Measurements from ENCODE around the gene AMER3. TPM values are rescaled to one million over a fixed set of nuclear protein-coding genes. Genes with fewer than 3 reads are reported as not detected.

Gene AMER3
- polyA plus RNA-seq, 1 donor from 2014 or later = 19.2 TPM

- no peak overlapping the region for H3K27ac ChIP-seq (ENCODE audit: low read length)
- no peaks in the 10 kb centered on the region for H3K79me2 ChIP-seq (replicated peaks; ENCODE audit: insufficient read depth, low read length)
- no peaks in the 10 kb centered on the region for H3K27me3 ChIP-seq (ENCODE audit: insufficient read depth, low read depth, low read length)
- no peak overlapping the region for H3K9ac ChIP-seq (ENCODE audit: low read length)
- H2AFZ ChIP-seq (ENCODE audit: low read depth, low read length) = no peak overlapping the region
- H4K20me1 ChIP-seq (ENCODE audit: insufficient read depth) = no peaks in the 10 kb centered on the region
- H3K9me3 ChIP-seq (ENCODE audit: low read length) = no peaks in the 10 kb centered on the region
- H3K9me2 ChIP-seq (ENCODE audit: insufficient read depth, low read length) = no peaks in the 10 kb centered on the region
- no peak overlapping the region for H3K4me3 ChIP-seq (ENCODE audit: low read length)
- H3F3A ChIP-seq (ENCODE audit: insufficient read depth, low read length, poor library complexity, severe bottlenecking) = no peaks in the 10 kb centered on the region
- TF ChIP-seq TAF1 (IDR thresholded peaks at IDR 0.05; ENCODE audit: low read depth) (no peak), POLR2AphosphoS5 (IDR thresholded peaks at IDR 0.05) (no peak), MXI1 (conservative IDR thresholded peaks at IDR 0.05; ENCODE audit: poor library complexity, severe bottlenecking) (no peak), REST (IDR thresholded peaks at IDR 0.05; ENCODE audit: borderline replicate concordance) (no peak)
- H3K36me3 ChIP-seq (ENCODE audit: insufficient read depth, low read length) = no peaks in the 10 kb centered on the region
- no peak overlapping the region for H3K4me2 ChIP-seq (ENCODE audit: low read length)
These were observed 50.3 kb downstream of the AMER3 start for GRCh38 chr2:130805613-130806012.

GRCh38 chr2:130806370-130806769 lies 51.0 kb downstream of the AMER3 start:
- H4K20me1 ChIP-seq (ENCODE audit: insufficient read depth) = no peaks in the 10 kb centered on the region
- no peaks in the 10 kb centered on the region for H3K36me3 ChIP-seq (ENCODE audit: insufficient read depth, low read length)
- no peak overlapping the region for H3K4me3 ChIP-seq (ENCODE audit: low read length)
- no peak for TF ChIP-seq REST (IDR thresholded peaks at IDR 0.05; ENCODE audit: borderline replicate concordance)
- no peak for TF ChIP-seq TAF1 (IDR thresholded peaks at IDR 0.05; ENCODE audit: low read depth)
- H2AFZ ChIP-seq (ENCODE audit: low read depth, low read length) = no peak overlapping the region
- H3K27ac ChIP-seq (ENCODE audit: low read length) = no peak overlapping the region
- no peak overlapping the region for H3K4me2 ChIP-seq (ENCODE audit: low read length)
- no peaks in the 10 kb centered on the region for H3K79me2 ChIP-seq (replicated peaks; ENCODE audit: insufficient read depth, low read length)
- no peak overlapping the region for H3K9ac ChIP-seq (ENCODE audit: low read length)
- no peaks in the 10 kb centered on the region for H3K27me3 ChIP-seq (ENCODE audit: insufficient read depth, low read depth, low read length)
- no peaks in the 10 kb centered on the region for H3F3A ChIP-seq (ENCODE audit: insufficient read depth, low read length, poor library complexity, severe bottlenecking)
- H3K9me3 ChIP-seq (ENCODE audit: low read length) = no peaks in the 10 kb centered on the region
- no peaks in the 10 kb centered on the region for H3K9me2 ChIP-seq (ENCODE audit: insufficient read depth, low read length)

DNA sequence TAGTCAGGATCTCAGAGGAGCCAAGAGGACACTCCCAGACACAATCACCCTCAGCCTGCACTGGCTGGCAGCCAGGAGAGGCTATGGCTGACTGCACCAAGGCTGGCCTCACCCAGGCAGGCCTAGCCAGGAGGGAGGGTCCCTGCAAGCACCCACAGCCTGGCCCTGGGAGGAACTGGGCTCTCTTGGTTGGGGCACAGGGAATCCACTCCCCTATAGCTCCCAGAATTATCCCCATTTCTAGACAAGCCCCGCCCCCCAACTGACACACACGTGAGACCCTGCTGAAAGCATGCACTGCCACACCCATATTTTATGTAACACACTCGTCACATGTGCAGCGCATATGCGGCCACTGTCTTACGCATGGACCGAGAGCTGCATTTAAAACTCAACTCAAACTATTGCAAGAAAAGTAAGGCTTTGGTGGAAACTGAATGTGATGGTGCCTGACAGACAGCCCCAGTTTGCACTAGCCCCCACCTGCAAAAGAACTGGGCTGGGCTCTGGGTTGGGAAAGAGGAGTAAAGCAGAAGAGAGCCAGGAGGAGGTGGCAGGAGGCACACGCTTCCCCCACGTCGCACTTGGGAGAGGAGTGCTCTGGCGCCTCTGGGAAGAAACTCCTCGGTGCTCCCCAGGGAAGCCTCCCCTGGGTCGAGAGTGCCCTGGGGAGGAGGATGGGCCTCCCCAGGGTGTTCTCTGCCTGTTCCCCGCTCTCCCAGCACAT lies 52.5 kb downstream of the AMER3 start:
- TF ChIP-seq POLR2AphosphoS5 (IDR thresholded peaks at IDR 0.05) (no peak), SMC3 (conservative IDR thresholded peaks at IDR 0.05; ENCODE audit: poor library complexity) (no peak), RAD21 (conservative IDR thresholded peaks at IDR 0.05) (no peak), MXI1 (conservative IDR thresholded peaks at IDR 0.05; ENCODE audit: poor library complexity, severe bottlenecking) (no peak), REST (IDR thresholded peaks at IDR 0.05; ENCODE audit: borderline replicate concordance) (no peak)
- TF ChIP-seq, protein P1, sequence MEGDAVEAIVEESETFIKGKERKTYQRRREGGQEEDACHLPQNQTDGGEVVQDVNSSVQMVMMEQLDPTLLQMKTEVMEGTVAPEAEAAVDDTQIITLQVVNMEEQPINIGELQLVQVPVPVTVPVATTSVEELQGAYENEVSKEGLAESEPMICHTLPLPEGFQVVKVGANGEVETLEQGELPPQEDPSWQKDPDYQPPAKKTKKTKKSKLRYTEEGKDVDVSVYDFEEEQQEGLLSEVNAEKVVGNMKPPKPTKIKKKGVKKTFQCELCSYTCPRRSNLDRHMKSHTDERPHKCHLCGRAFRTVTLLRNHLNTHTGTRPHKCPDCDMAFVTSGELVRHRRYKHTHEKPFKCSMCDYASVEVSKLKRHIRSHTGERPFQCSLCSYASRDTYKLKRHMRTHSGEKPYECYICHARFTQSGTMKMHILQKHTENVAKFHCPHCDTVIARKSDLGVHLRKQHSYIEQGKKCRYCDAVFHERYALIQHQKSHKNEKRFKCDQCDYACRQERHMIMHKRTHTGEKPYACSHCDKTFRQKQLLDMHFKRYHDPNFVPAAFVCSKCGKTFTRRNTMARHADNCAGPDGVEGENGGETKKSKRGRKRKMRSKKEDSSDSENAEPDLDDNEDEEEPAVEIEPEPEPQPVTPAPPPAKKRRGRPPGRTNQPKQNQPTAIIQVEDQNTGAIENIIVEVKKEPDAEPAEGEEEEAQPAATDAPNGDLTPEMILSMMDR (IDR thresholded peaks at IDR 0.05; ENCODE audit: poor library complexity, severe bottlenecking) = no peak
- no peaks in the 10 kb centered on the region for H3K27me3 ChIP-seq (ENCODE audit: insufficient read depth, low read depth, low read length)
- no peaks in the 10 kb centered on the region for H3F3A ChIP-seq (ENCODE audit: insufficient read depth, low read length, poor library complexity, severe bottlenecking)
- H3K9me2 ChIP-seq (ENCODE audit: insufficient read depth, low read length) = no peaks in the 10 kb centered on the region
- H3K79me2 ChIP-seq (replicated peaks; ENCODE audit: insufficient read depth, low read length) = no peaks in the 10 kb centered on the region
- no peak overlapping the region for H2AFZ ChIP-seq (ENCODE audit: low read depth, low read length)
- no peak overlapping the region for H3K27ac ChIP-seq (ENCODE audit: low read length)
- H4K20me1 ChIP-seq (ENCODE audit: insufficient read depth) = no peaks in the 10 kb centered on the region
- H3K4me2 ChIP-seq (ENCODE audit: low read length) = no peak overlapping the region
- H3K36me3 ChIP-seq (ENCODE audit: insufficient read depth, low read length) = no peaks in the 10 kb centered on the region
- H3K4me3 ChIP-seq (ENCODE audit: low read length) = no peak overlapping the region
- no peaks in the 10 kb centered on the region for H3K9me3 ChIP-seq (ENCODE audit: low read length)
- no peak overlapping the region for H3K9ac ChIP-seq (ENCODE audit: low read length)

Data from neural cell (in vitro differentiated cells).